ENCODE measurements around the gene NOTO.

DNA sequence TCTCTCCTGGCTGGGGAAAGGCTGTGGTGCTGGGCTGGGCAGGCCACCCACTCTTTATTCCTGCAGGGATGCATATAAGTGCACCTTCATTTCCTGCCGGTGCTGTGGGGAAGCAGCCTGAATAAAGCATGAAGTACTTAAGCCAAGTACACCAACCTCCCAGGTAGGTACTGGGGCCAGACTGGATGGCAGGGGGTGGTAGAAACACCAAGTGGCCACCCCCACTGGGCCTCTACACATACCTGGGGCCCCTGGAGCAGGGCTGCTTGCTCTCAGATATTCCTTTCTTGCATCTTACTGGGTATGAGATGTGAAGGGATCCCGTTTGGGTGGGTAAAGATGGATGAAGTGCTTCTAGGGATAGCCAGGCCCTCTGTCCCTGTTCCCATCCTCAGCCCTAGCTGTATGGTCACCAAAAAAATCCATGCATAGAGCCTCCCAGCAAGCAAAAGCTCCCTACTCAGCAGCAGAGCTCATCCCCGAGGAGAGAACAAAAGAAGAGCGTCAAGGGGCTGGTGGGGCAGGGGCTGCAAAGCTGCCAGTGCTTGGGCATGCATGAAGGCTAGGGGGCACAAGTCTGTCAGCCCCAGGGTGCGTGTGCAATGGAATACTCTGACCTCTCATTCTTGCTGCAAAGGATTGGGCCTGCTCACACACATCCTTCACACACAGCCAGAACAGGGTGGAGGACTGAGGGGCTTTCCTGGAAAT is 53.7 kb downstream of the NOTO start:
- TF ChIP-seq CBX3 (IDR thresholded peaks at IDR 0.05; ENCODE audit: borderline replicate concordance, low read depth) (no peak), CREB1 (IDR thresholded peaks at IDR 0.05; ENCODE audit: low read depth) (no peak), EP300 (IDR thresholded peaks at IDR 0.05; ENCODE audit: borderline replicate concordance in 1 of 2, control insufficient read depth in 1 of 2, low read depth in 2 of 2, low read length in 2 of 2) (no peak), TAF1 (IDR thresholded peaks at IDR 0.05; ENCODE audit: borderline replicate concordance, low read depth, low read length) (no peak), POLR2A (IDR thresholded peaks at IDR 0.05; ENCODE audit: low read depth, low read length) (no peak; the same call in 1 of the 2 replicates), EZH2 (IDR thresholded peaks at IDR 0.05; ENCODE audit: borderline replicate concordance, control insufficient read depth, low read depth, low read length) (no peak), IKZF1 (conservative IDR thresholded peaks at IDR 0.05) (no peak), ESRRA (IDR thresholded peaks at IDR 0.05; ENCODE audit: low read length) (no peak), SRF (IDR thresholded peaks at IDR 0.05; ENCODE audit: low read depth in 2 of 2, low read length in 2 of 2) (no peak), ZNF24 (IDR thresholded peaks at IDR 0.05) (no peak), NFYB (IDR thresholded peaks at IDR 0.05; ENCODE audit: insufficient read depth, low read depth, low read length) (no peak), RAD21 (IDR thresholded peaks at IDR 0.05; ENCODE audit: insufficient read depth, low read depth, low read length) (no peak), NFIC (IDR thresholded peaks at IDR 0.05; ENCODE audit: low read depth, low read length) (no peak)
- TF ChIP-seq, protein P1, sequence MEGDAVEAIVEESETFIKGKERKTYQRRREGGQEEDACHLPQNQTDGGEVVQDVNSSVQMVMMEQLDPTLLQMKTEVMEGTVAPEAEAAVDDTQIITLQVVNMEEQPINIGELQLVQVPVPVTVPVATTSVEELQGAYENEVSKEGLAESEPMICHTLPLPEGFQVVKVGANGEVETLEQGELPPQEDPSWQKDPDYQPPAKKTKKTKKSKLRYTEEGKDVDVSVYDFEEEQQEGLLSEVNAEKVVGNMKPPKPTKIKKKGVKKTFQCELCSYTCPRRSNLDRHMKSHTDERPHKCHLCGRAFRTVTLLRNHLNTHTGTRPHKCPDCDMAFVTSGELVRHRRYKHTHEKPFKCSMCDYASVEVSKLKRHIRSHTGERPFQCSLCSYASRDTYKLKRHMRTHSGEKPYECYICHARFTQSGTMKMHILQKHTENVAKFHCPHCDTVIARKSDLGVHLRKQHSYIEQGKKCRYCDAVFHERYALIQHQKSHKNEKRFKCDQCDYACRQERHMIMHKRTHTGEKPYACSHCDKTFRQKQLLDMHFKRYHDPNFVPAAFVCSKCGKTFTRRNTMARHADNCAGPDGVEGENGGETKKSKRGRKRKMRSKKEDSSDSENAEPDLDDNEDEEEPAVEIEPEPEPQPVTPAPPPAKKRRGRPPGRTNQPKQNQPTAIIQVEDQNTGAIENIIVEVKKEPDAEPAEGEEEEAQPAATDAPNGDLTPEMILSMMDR (IDR thresholded peaks at IDR 0.05 in 2 of 3, conservative IDR thresholded peaks at IDR 0.05 in 1 of 3; ENCODE audit: control insufficient read depth in 2 of 3, extremely low read depth in 1 of 3, insufficient read depth in 1 of 3, low read depth in 3 of 3, low read length in 3 of 3), result no peak

Measured in GM12878 (cell line).